IPS DF 6.9 (cell line): ENCODE results near the gene MUC4.

Experiments used
- DNase-seq: peaks from one replicate; pipeline ENCODE4 v3.0.0-alpha.2; 2013; ENCODE audit warnings: low read depth, low spot score
- H3K27ac ChIP-seq: one replicate; pipeline ENCODE4 v1.5.1; 2013; ENCODE audit warnings: low read length, control low read depth
- H3K27me3 ChIP-seq: 2 replicates; pipeline ENCODE4 v1.6.1; 2013; ENCODE audit warnings: mild to moderate bottlenecking, low read length; ENCODE audit not compliant: control insufficient read depth, insufficient read depth
- H3K36me3 ChIP-seq: 2 replicates; pipeline ENCODE4 v1.6.1; 2013; ENCODE audit warnings: low read length; ENCODE audit not compliant: control insufficient read depth, insufficient read depth
- H3K4me1 ChIP-seq: 2 replicates; pipeline ENCODE4 v1.6.1; 2013; ENCODE audit warnings: low read length; ENCODE audit not compliant: control insufficient read depth, insufficient read depth
- H3K4me3 ChIP-seq: 2 replicates; pipeline ENCODE4 v1.5.1; 2013; ENCODE audit warnings: mild to moderate bottlenecking, low read length
- H3K9me3 ChIP-seq: 2 replicates; pipeline ENCODE4 v1.6.1; 2013; ENCODE audit warnings: low read length, inconsistent platforms; ENCODE audit not compliant: control insufficient read depth, insufficient read depth
- WGBS: extraction: QIAGEN DNeasy Blood & Tissue Kit; methylation state at CpG from one replicate; pipeline ENCODE4 v1.1.7; 2013; ENCODE audit warnings: mixed read lengths, missing lambda C conversion rate; ENCODE audit not compliant: insufficient read length, insufficient coverage; 5-methylcytosine and 5-hydroxymethylcytosine counted together

The MUC4 gene

GRCh38 chr3:195767792-195768191, 43.9 kb downstream of the MUC4 start:
- peaks cover 2% of the 10 kb centered on the region; the same call in 1 of the 2 replicates for H3K4me1 ChIP-seq
- no CpG with 5 or more reads among the region's 10 CpGs for WGBS
- DNase-seq: no peak
- no peak overlapping the region for H3K4me3 ChIP-seq
- H3K36me3 ChIP-seq: no peaks in the 10 kb centered on the region
- H3K27ac ChIP-seq: no peak overlapping the region
- no peaks in the 10 kb centered on the region for H3K9me3 ChIP-seq
- no peaks in the 10 kb centered on the region for H3K27me3 ChIP-seq

GRCh38 chr3:195766671-195767070, 45.1 kb downstream of the MUC4 start:
- no peaks in the 10 kb centered on the region for H3K27me3 ChIP-seq
- no peak for DNase-seq
- H3K27ac ChIP-seq: no peak overlapping the region
- H3K9me3 ChIP-seq: no peaks in the 10 kb centered on the region
- WGBS: no CpG with 5 or more reads among the region's 14 CpGs
- H3K4me1 ChIP-seq: peaks cover 2% of the 10 kb centered on the region; the same call in 1 of the 2 replicates
- no peak overlapping the region for H3K4me3 ChIP-seq
- H3K36me3 ChIP-seq: no peaks in the 10 kb centered on the region

- no peak overlapping the region for H3K27ac ChIP-seq
- no CpG with 5 or more reads among the region's 28 CpGs for WGBS
- H3K27me3 ChIP-seq: no peaks in the 10 kb centered on the region
- H3K4me1 ChIP-seq: no peaks in the 10 kb centered on the region; the same call in 1 of the 2 replicates
- H3K9me3 ChIP-seq: no peaks in the 10 kb centered on the region
- no peak overlapping the region for H3K4me3 ChIP-seq
- DNase-seq: no peak
- H3K36me3 ChIP-seq: no peaks in the 10 kb centered on the region
Observed at GRCh38 chr3:195764961-195765706, 46.6 kb downstream of the MUC4 start.

- Histone ChIP-seq H3K4me1 (no peaks in the 10 kb centered on the region; the same call in 1 of the 2 replicates), H3K27ac (no peak overlapping the region), H3K4me3 (no peak overlapping the region), H3K36me3 (no peaks in the 10 kb centered on the region), H3K27me3 (no peaks in the 10 kb centered on the region), H3K9me3 (no peaks in the 10 kb centered on the region)
- no peak for DNase-seq
- WGBS: no CpG with 5 or more reads among the region's 26 CpGs
Observed at GRCh38 chr3:195763843-195764825, 47.6 kb downstream of the MUC4 start.

- WGBS: no CpG with 5 or more reads among the region's 28 CpGs
- no peak for DNase-seq
- Histone ChIP-seq H3K27me3 (no peaks in the 10 kb centered on the region), H3K9me3 (no peaks in the 10 kb centered on the region), H3K27ac (no peak overlapping the region), H3K4me3 (no peak overlapping the region), H3K36me3 (no peaks in the 10 kb centered on the region), H3K4me1 (no peaks in the 10 kb centered on the region; the same call in 1 of the 2 replicates)
Observed at GRCh38 chr3:195763076-195763830, 48.5 kb downstream of the MUC4 start.

GRCh38 chr3:195762611-195763010, 49.1 kb downstream of the MUC4 start:
- Histone ChIP-seq H3K27me3 (no peaks in the 10 kb centered on the region), H3K4me3 (no peak overlapping the region), H3K36me3 (no peaks in the 10 kb centered on the region), H3K9me3 (no peaks in the 10 kb centered on the region), H3K27ac (no peak overlapping the region), H3K4me1 (no peaks in the 10 kb centered on the region; the same call in 1 of the 2 replicates)
- no CpG with 5 or more reads among the region's 43 CpGs for WGBS
- DNase-seq: no peak

GRCh38 chr3:195762249-195762585, 49.5 kb downstream of the MUC4 start:
- H3K36me3 ChIP-seq: no peaks in the 10 kb centered on the region
- WGBS: no CpG with 5 or more reads among the region's 36 CpGs

GRCh38 chr3:195761567-195762248, 50.0 kb downstream of the MUC4 start:
- no peak for DNase-seq
- no CpG with 5 or more reads among the region's 52 CpGs for WGBS
- H3K4me3 ChIP-seq: no peak overlapping the region
- H3K27me3 ChIP-seq: no peaks in the 10 kb centered on the region
- no peaks in the 10 kb centered on the region for H3K36me3 ChIP-seq
- no peaks in the 10 kb centered on the region; the same call in 1 of the 2 replicates for H3K4me1 ChIP-seq
- H3K27ac ChIP-seq: no peak overlapping the region
- no peaks in the 10 kb centered on the region for H3K9me3 ChIP-seq

More at GRCh38 chr3:195762249-195762585, 49.5 kb downstream of the MUC4 start:
- Histone ChIP-seq H3K9me3 (no peaks in the 10 kb centered on the region), H3K27me3 (no peaks in the 10 kb centered on the region), H3K4me3 (no peak overlapping the region), H3K4me1 (no peaks in the 10 kb centered on the region; the same call in 1 of the 2 replicates), H3K27ac (no peak overlapping the region)
- DNase-seq: no peak

GRCh38 chr3:195761123-195761566, 50.6 kb downstream of the MUC4 start:
- no peaks in the 10 kb centered on the region for H3K27me3 ChIP-seq
- no peaks in the 10 kb centered on the region for H3K9me3 ChIP-seq
- no CpG with 5 or more reads among the region's 10 CpGs for WGBS
- no peaks in the 10 kb centered on the region for H3K36me3 ChIP-seq
- H3K4me1 ChIP-seq: no peaks in the 10 kb centered on the region; the same call in 1 of the 2 replicates
- H3K4me3 ChIP-seq: no peak overlapping the region
- H3K27ac ChIP-seq: no peak overlapping the region
- no peak for DNase-seq
